Fibroblast of lung (primary cell): ENCODE results near the gene NEGR1. TPM values are rescaled to one million over a fixed set of nuclear protein-coding genes. Genes with fewer than 3 reads are reported as not detected.

Source experiments
- DNase-seq, 2 donors: peaks; one replicate each; pipeline versions ENCODE4 v3.0.0 to v3.0.0-alpha.2; 2010; ENCODE audit warnings: low read depth in 2 of 2
- H2AFZ ChIP-seq: 2 replicates; pipeline ENCODE4 v1.5.1; 2012; ENCODE audit warnings: low read length, control low read depth, inconsistent platforms
- H3K27ac ChIP-seq: 2 replicates; pipeline ENCODE4 v1.5.1; 2011; ENCODE audit warnings: low read length, control low read depth; ENCODE audit not compliant: insufficient read depth
- H3K27me3 ChIP-seq: 2 replicates; pipeline ENCODE4 v1.5.1; 2011; ENCODE audit warnings: mild to moderate bottlenecking, low read length; ENCODE audit not compliant: control insufficient read depth, insufficient read depth
- H3K36me3 ChIP-seq: 2 replicates; pipeline ENCODE4 v1.5.1; 2011; ENCODE audit warnings: low read length; ENCODE audit not compliant: control insufficient read depth, insufficient read depth
- H3K4me1 ChIP-seq: 2 replicates; pipeline ENCODE4 v1.5.1; 2011; ENCODE audit warnings: low read length; ENCODE audit not compliant: control insufficient read depth, insufficient read depth; ENCODE audit errors: extremely low read depth
- H3K4me2 ChIP-seq: 2 replicates; pipeline ENCODE4 v1.5.1; 2011; ENCODE audit warnings: low read length, control low read depth; ENCODE audit not compliant: insufficient read depth; ENCODE audit errors: extremely low read depth
- H3K4me3 ChIP-seq, 4 experiments: fragments of 200-600 bp in 1 of 4; sonication (generic) in 1 of 4; replicated peaks in 1 of 4; 2 replicates each; pipeline ENCODE4 v1.5.1; 2011 to 2016; ENCODE audit warnings: low read length in 4 of 4, low read depth in 3 of 4, mild to moderate bottlenecking in 3 of 4, control low read depth in 2 of 4, inconsistent platforms in 1 of 4, mixed read lengths in 1 of 4; ENCODE audit not compliant: insufficient read depth in 1 of 4; ENCODE audit errors: control extremely low read depth in 1 of 4
- H3K79me2 ChIP-seq: 2 replicates; pipeline ENCODE4 v1.5.1; 2012; ENCODE audit warnings: mild to moderate bottlenecking, low read length, inconsistent platforms; ENCODE audit not compliant: control insufficient read depth, insufficient read depth
- H3K9ac ChIP-seq: 2 replicates; pipeline ENCODE4 v1.5.1; 2011; ENCODE audit warnings: mild to moderate bottlenecking, low read length, control low read depth; ENCODE audit not compliant: insufficient read depth
- H3K9me3 ChIP-seq: 2 replicates; pipeline ENCODE4 v1.5.1; 2012; ENCODE audit warnings: low read depth, low read length; ENCODE audit not compliant: control insufficient read depth, insufficient read depth
- H4K20me1 ChIP-seq: 2 replicates; pipeline ENCODE4 v1.5.1; 2011; ENCODE audit warnings: low read length; ENCODE audit not compliant: control insufficient read depth, insufficient read depth; ENCODE audit errors: extremely low read depth
- CTCF ChIP-seq, 2 donors: IDR thresholded peaks in 1 of 2; conservative IDR thresholded peaks in 1 of 2; 1 replicate in 1 of 2; 2 replicates in 1 of 2; pipeline ENCODE4 v1.5.1; 2011 to 2012; ENCODE audit warnings: low read length in 2 of 2, control low read depth in 1 of 2, inconsistent platforms in 1 of 2, low read depth in 1 of 2, mild to moderate bottlenecking in 1 of 2
- EZH2 ChIP-seq: IDR thresholded peaks from 2 replicates; pipeline ENCODE4 v1.5.1; 2012; ENCODE audit warnings: low read length, control low read depth, mild to moderate bottlenecking; ENCODE audit errors: missing control alignments
- polyA plus RNA-seq, 2 donors: library from polyadenylated mRNA; depleted of rRNA in 1 of 2; stranded (reverse) in 1 of 2; unstranded in 1 of 2; fragments of >200 nt; gene quantifications; 2 replicates each; pipeline ENCODE4 v1.2.1, GENCODE V29; 2011 to 2012; ENCODE audit warnings: missing spikeins in 1 of 2
- total RNA-seq: library from RNA; depleted of rRNA; stranded (reverse); fragments of >200 nt; gene quantifications from 2 replicates; pipeline ENCODE4 v1.2.1, GENCODE V29; 2014

NEGR1 gene
- total and polyA plus RNA-seq, 2 donors (not counting 1 experiment from before 2014, with no cell fraction given) = 3.1 to 9.4 TPM

- peak in 1 of 2 donors; percentile 4 for DNase-seq
- no peak overlapping the region for H2AFZ ChIP-seq
Measured at GRCh38 chr1:72227667-72228066, 54.7 kb downstream of the NEGR1 start.

GRCh38 chr1:72224506-72224905, 57.8 kb downstream of the NEGR1 start:
- Histone ChIP-seq H3K9ac (no peak overlapping the region), H3K4me3 (no peak overlapping the region), H3K4me2 (no peak overlapping the region), H3K4me1 (no peaks in the 10 kb centered on the region), H3K9me3 (no peaks in the 10 kb centered on the region), H3K36me3 (no peaks in the 10 kb centered on the region), H3K27me3 (no peaks in the 10 kb centered on the region), H3K79me2 (no peaks in the 10 kb centered on the region), H4K20me1 (no peaks in the 10 kb centered on the region), H3K27ac (no peak overlapping the region), H2AFZ (no peak overlapping the region)
- DNase-seq = no peak
- TF ChIP-seq CTCF (conservative IDR thresholded peaks at IDR 0.05 in 1 of 2, IDR thresholded peaks at IDR 0.05 in 1 of 2; ENCODE audit: low read depth in 1 of 2, low read length in 2 of 2) (no peak), EZH2 (no peak)

More at GRCh38 chr1:72227667-72228066, 54.7 kb downstream of the NEGR1 start:
- no peaks in the 10 kb centered on the region for H3K36me3 ChIP-seq
- H3K4me1 ChIP-seq = no peaks in the 10 kb centered on the region
- H3K4me3 ChIP-seq = no peak overlapping the region
- H3K4me2 ChIP-seq = no peak overlapping the region
- H4K20me1 ChIP-seq = no peaks in the 10 kb centered on the region
- no peak overlapping the region for H3K27ac ChIP-seq
- TF ChIP-seq EZH2 = no peak
- TF ChIP-seq CTCF (conservative IDR thresholded peaks at IDR 0.05 in 1 of 2, IDR thresholded peaks at IDR 0.05 in 1 of 2; ENCODE audit: low read depth in 1 of 2, low read length in 2 of 2) = no peak
- H3K9me3 ChIP-seq = no peaks in the 10 kb centered on the region
- no peaks in the 10 kb centered on the region for H3K79me2 ChIP-seq
- no peak overlapping the region for H3K9ac ChIP-seq
- no peaks in the 10 kb centered on the region for H3K27me3 ChIP-seq

- no peak overlapping the region for H2AFZ ChIP-seq
- H3K27ac ChIP-seq = no peak overlapping the region
- DNase-seq = no peak
- no peaks in the 10 kb centered on the region for H4K20me1 ChIP-seq
- H3K36me3 ChIP-seq = no peaks in the 10 kb centered on the region
- no peaks in the 10 kb centered on the region for H3K79me2 ChIP-seq
- H3K9ac ChIP-seq = no peak overlapping the region
- TF ChIP-seq EZH2 (no peak), CTCF (conservative IDR thresholded peaks at IDR 0.05 in 1 of 2, IDR thresholded peaks at IDR 0.05 in 1 of 2; ENCODE audit: low read depth in 1 of 2, low read length in 2 of 2) (no peak)
- H3K4me2 ChIP-seq = no peak overlapping the region
- no peaks in the 10 kb centered on the region for H3K9me3 ChIP-seq
- H3K4me3 ChIP-seq = no peak overlapping the region
- no peaks in the 10 kb centered on the region for H3K4me1 ChIP-seq
- H3K27me3 ChIP-seq = no peaks in the 10 kb centered on the region
Measured at GRCh38 chr1:72221811-72222210, 60.5 kb downstream of the NEGR1 start.
